Urinary bladder (tissue), 4 donors: Measurements from ENCODE around the gene ZCCHC2. TPM values are rescaled to one million over a fixed set of nuclear protein-coding genes. Genes with fewer than 3 reads are reported as not detected.

ENCODE experiments used
- DNase-seq: peaks from one replicate; pipeline ENCODE4 v3.0.0-alpha.2; 2015; ENCODE audit errors: extremely low spot score
- H3K27ac ChIP-seq: one replicate; pipeline ENCODE4 v1.5.1; 2013; ENCODE audit warnings: low read depth, mild to moderate bottlenecking, moderate library complexity
- H3K36me3 ChIP-seq: one replicate; pipeline ENCODE4 v1.6.1; 2013; ENCODE audit warnings: mild to moderate bottlenecking, moderate library complexity; ENCODE audit not compliant: insufficient read depth
- H3K4me1 ChIP-seq: one replicate; pipeline ENCODE4 v1.6.1; 2013; ENCODE audit warnings: mild to moderate bottlenecking, moderate library complexity; ENCODE audit not compliant: insufficient read depth
- H3K4me3 ChIP-seq: one replicate; pipeline ENCODE4 v1.5.1; 2013; ENCODE audit warnings: low read depth, low read length
- WGBS: extraction: QIAGEN DNeasy Blood & Tissue Kit; methylation state at CpG from one replicate; pipeline ENCODE4 v1.1.7; 2013; 5-methylcytosine and 5-hydroxymethylcytosine counted together
- polyA plus RNA-seq: library from polyadenylated mRNA; stranded (reverse); fragments of 200-250 nt; gene quantifications from one replicate; pipeline ENCODE4 v1.2.3, GENCODE V29; 2013
- total RNA-seq: library from RNA; depleted of rRNA; stranded (reverse); fragments of >200 nt; gene quantifications from one replicate; pipeline ENCODE4 v1.2.3, GENCODE V29; 2014
- donor health status: healthy with polysubstance abuse.
- donor health status: healthy.

Gene ZCCHC2
- total and polyA plus RNA-seq, 2 donors = 10.8 to 13.4 TPM

DNA sequence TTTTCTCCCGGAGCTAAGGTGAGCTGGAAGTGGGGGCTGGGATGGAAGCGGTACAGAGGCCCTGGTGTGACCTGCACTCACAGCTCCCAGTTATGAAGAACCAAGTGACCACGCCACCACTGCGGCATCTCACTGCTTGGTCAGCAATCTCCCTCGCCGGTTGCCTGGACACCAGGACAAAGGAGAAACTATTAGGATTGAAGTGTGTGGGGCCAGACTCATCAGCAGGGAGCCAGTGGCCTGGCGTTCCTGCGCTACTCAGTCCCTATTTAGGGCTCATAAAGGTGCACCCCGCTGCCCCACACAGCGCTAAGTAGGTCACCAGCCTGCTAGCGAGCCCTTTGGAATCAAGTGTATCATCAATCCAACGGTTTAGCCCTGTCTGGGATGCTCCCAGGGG is 82.9 kb downstream of the ZCCHC2 start:
- no peak for DNase-seq
- H3K4me1 ChIP-seq = no peaks in the 10 kb centered on the region
- H3K27ac ChIP-seq = no peak overlapping the region
- H3K4me3 ChIP-seq = no peak overlapping the region
- 88% methylated on average over 12 of the region's 12 CpGs for WGBS
- H3K36me3 ChIP-seq = no peaks in the 10 kb centered on the region

DNA sequence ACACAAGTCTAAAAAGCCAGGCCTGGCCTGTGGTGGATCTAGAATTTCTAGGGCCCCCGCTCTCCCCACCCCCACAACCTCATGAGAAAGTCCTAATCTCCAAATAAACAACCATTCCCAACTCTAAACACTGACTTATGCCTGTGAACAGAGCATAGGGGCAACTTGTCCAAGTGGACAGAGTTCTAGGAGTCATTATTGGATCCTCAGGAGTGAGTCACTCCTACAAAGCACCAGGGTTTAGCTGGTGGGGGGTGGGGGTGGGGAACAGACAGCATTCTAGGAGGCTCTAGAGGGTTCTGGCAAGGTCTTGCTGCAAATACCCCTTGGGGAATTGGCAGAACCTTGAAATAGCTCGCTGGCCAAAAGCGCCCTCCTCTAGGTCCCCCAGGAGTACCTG is 83.3 kb downstream of the ZCCHC2 start:
- DNase-seq = no peak
- Histone ChIP-seq H3K4me3 (no peak overlapping the region), H3K27ac (no peak overlapping the region), H3K4me1 (no peaks in the 10 kb centered on the region), H3K36me3 (no peaks in the 10 kb centered on the region)
- 79% methylated on average over 3 of the region's 3 CpGs for WGBS

DNA sequence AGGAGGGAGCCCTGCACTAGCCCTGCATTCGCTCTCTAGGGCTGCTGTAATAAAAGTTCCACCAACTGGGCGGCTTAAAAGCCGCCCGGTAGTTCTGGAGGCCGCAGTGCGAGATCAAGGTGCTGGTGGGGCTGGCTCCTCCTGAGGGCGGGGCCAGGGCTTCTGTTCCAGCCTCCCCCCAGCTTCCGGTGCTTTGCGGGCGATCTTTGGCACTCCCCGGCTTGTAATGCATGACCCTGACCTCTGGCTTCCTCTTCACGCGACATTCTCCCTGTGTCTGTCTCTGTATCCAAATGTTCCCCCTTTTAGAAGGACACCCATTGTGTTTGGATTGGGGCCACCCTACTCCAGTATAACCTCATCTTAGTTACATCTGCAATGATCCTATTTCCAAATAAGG is 84.5 kb downstream of the ZCCHC2 start:
- H3K36me3 ChIP-seq = no peaks in the 10 kb centered on the region
- H3K4me1 ChIP-seq = no peaks in the 10 kb centered on the region
- no peak for DNase-seq
- H3K27ac ChIP-seq = no peak overlapping the region
- no peak overlapping the region for H3K4me3 ChIP-seq
- 89% methylated on average over 13 of the region's 13 CpGs for WGBS

DNA sequence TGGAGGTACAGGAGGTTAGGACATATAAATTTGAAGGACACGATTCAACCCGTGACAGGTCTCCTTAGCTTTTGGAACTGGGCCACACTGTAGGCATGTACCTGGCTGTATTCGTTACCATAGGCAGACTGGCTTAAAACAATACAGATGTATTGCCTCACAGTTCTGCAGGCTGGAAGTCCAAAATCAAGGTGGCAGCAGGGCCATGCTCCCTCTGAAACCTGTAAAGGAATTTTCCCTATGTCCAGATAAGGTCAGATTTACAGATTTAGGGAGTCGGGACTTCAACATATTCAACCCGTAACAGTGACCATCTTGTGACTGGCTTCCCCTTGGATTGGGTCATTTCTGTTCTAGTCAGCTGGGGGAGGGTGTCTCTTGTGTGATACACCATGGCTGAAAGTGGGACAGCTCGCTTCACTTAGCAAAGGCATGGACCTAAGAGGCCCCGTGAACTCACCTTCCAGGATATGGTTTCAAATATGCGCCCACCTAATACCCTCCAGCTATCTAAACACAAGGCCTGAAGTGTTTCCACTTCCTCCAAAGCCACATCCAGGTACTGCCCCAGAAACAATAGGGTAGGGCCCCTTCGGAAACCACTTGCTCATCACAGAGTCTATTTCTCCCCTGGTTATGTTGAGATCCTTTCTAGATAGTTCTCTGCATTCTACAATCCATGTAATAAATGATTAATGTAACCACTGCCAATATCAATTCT is 85.0 kb downstream of the ZCCHC2 start:
- H3K4me1 ChIP-seq = no peaks in the 10 kb centered on the region
- H3K27ac ChIP-seq = no peak overlapping the region
- WGBS = 96% methylated on average over 9 of the region's 9 CpGs
- no peak for DNase-seq
- H3K4me3 ChIP-seq = no peak overlapping the region
- H3K36me3 ChIP-seq = no peaks in the 10 kb centered on the region

DNA sequence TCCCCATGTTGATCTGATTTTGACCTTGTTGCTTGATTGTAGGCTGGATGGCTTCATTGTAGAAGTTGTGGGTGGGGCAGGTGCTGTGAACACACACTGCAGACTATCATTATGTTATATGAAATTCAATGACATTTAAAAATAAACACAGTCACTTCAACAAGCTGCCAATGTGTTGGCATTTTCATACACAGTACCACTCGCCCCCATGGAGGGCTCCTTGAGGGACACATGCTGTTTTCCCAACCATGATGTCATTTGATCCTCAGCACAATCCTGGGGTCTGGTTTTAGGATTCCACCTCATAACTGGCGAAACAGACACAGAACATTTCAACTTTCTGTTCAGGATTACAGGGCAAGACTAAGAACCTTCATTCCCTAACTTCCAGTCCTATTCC is 86.9 kb downstream of the ZCCHC2 start:
- Histone ChIP-seq H3K27ac (no peak overlapping the region), H3K4me3 (no peak overlapping the region), H3K4me1 (no peaks in the 10 kb centered on the region), H3K36me3 (no peaks in the 10 kb centered on the region)
- no peak for DNase-seq
- WGBS = 89% methylated on average over 2 of the region's 2 CpGs

DNA sequence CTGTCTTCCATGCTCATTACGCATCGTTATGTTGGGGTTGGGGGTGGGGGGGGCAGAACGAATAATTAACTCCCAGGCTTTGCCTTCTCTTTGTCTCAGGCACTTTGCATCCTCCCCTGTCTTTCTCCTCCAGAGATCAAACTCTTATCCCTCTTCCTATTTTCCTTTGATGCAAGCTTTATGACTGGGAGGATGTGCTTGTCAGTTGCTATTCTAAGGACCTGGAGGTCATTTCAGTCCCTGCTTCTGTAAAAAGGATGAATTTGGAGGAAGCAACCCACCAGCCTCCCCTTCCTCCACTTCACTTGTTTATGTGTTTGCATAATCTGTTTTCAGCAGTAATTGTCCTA is 87.5 kb downstream of the ZCCHC2 start:
- no peaks in the 10 kb centered on the region for H3K4me1 ChIP-seq
- H3K27ac ChIP-seq = no peak overlapping the region
- 50% methylated on average over 3 of the region's 3 CpGs for WGBS
- no peak overlapping the region for H3K4me3 ChIP-seq
- no peaks in the 10 kb centered on the region for H3K36me3 ChIP-seq
- no peak for DNase-seq

DNA sequence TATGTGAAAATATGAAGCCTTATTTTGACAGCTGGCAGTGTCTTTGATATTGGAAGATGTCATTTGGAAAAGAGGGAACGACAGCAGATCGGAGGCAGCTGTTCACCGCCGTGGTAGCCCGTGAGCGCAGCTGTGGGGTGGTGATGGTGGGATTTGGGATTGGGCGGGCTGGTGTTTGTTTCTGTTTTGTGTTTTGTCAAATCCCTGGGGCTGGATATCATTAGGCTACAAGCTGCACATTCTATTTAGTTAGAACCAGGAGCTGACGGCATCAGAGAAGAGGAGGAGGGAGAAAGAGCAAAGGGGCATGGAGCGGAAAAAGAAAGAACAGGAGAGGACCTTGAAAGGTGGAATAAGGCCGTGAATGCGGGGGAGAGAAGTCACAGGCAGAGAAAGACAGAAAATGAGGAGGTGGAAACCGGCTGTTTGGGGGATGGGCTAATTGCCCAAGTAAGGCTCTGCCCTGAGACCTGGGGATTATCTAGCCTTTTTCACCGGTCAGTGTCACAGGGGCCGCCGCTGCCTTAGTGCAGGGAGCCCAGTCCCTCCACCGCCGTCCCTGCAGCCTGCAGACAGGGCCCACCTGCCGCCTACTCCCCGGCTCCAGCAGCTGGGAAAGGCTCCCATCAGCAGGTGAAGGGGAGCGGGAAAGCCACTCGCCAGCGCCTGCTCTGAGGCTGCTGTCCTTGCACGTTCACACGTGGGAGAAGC is 88.0 kb downstream of the ZCCHC2 start:
- no peak overlapping the region for H3K4me3 ChIP-seq
- H3K4me1 ChIP-seq = no peaks in the 10 kb centered on the region
- no peaks in the 10 kb centered on the region for H3K36me3 ChIP-seq
- H3K27ac ChIP-seq = no peak overlapping the region
- WGBS = 31% methylated on average over 24 of the region's 24 CpGs
- no peak for DNase-seq

DNA sequence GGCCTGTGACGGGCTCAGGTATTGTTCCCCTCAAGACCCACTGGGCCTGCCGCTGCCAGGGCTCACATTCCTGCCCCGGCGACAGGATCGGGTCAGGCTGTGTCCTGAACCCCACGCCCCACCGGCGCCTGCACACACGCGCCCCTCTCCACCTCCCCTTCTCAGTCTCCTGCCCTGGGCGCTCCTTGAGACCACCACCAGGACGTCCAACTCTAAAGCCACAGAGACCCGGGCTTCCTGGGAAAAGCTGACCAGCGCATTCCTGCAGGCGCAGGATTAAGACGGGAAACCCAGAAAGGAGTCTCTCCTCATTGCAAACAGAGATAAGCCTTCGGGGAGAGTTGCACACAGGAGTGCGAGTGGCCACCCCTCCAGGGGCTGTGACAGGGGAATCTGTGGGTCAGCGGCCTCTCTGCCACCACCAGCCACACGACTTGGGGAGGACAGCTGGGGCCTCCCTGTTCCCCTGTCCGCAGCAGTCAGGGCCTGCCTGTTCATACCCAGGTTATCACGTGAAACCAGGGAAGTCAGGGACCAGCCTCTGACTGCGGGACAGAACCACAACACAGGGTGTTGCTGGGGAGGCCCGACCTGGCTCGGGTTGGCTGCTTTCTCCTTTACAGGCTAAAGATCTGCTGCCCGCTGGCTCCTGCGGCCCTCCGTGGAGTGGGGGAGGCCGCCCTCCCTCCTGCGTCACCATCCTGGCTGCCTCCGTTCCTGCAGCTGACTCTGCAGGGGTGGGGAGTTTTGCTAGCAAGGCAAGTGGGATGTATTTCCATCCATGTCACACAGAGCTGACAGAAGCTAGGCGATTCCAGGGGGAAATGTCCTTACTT is 88.8 kb downstream of the ZCCHC2 start:
- H3K4me3 ChIP-seq = no peak overlapping the region
- 55% methylated on average over 32 of the region's 32 CpGs for WGBS
- no peaks in the 10 kb centered on the region for H3K4me1 ChIP-seq
- no peak for DNase-seq
- no peaks in the 10 kb centered on the region for H3K36me3 ChIP-seq
- H3K27ac ChIP-seq = no peak overlapping the region

DNA sequence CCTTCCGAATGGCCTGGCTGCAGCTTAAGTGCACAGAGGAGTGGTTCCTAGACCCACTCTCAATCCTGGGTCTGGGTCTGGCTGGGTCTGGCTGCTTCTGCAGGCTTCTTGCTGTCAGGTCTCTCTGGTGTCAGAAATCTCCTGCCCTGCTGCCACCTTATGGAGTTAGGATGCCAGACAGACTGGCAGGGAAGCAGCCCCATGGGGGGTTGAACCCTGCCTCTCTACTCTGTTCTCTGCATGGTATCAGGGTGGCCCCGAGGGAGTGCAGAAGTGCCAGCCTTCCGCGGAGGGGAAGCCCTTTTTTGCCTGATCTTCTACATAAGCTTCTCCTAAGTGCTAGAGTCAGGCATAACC is 89.4 kb downstream of the ZCCHC2 start:
- no peak overlapping the region for H3K4me3 ChIP-seq
- WGBS = 82% methylated on average over 4 of the region's 4 CpGs
- no peaks in the 10 kb centered on the region for H3K4me1 ChIP-seq
- no peak overlapping the region for H3K27ac ChIP-seq
- H3K36me3 ChIP-seq = no peaks in the 10 kb centered on the region
- DNase-seq = no peak

DNA sequence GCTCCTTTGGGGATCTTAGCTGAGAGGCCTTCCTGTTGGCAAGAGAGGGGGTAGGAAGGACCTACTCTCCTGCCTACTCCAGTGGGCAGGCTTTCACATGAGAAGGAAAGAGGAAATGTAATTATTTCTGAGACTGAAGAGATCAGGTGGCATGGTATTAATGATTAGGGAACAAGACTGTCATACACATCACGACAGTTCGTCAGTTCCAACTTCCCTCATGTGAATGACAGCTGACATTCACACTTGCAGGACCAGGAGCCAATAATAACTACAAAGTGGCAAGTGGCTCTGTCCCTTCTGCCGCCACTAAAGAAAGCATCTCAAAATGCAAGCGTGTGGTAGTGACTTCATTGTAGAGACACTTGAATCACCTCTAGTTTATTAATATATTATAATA is 90.0 kb downstream of the ZCCHC2 start:
- H3K36me3 ChIP-seq = no peaks in the 10 kb centered on the region
- WGBS = 89% methylated on average over 4 of the region's 4 CpGs
- H3K4me1 ChIP-seq = no peaks in the 10 kb centered on the region

DNA sequence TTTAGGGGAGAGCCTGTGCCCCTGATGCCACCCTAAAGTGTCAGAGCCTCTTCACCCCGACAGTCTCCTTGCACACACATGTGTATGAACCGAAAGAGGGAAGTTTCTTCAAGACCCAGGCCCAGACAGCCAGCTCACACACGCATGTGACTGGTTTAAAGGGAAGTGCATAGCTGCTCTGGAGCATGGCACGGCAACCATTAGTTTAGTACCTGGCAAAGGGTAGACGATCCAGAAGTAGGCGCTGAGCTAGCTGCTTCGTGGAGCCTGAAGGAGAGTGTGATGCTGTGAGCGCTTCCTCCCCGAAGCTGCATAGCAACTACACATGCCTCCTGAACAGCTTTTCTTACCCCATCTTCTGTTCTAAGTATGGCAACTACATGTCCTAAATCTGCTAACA is 91.7 kb downstream of the ZCCHC2 start:
- no peaks in the 10 kb centered on the region for H3K36me3 ChIP-seq
- H3K4me3 ChIP-seq = no peak overlapping the region
- no peak for DNase-seq
- WGBS = 79% methylated on average over 9 of the region's 9 CpGs
- H3K4me1 ChIP-seq = no peaks in the 10 kb centered on the region
- H3K27ac ChIP-seq = no peak overlapping the region

More for the DNA sequence above, 90.0 kb downstream of the ZCCHC2 start:
- Histone ChIP-seq H3K4me3 (no peak overlapping the region), H3K27ac (no peak overlapping the region)
- no peak for DNase-seq

DNA sequence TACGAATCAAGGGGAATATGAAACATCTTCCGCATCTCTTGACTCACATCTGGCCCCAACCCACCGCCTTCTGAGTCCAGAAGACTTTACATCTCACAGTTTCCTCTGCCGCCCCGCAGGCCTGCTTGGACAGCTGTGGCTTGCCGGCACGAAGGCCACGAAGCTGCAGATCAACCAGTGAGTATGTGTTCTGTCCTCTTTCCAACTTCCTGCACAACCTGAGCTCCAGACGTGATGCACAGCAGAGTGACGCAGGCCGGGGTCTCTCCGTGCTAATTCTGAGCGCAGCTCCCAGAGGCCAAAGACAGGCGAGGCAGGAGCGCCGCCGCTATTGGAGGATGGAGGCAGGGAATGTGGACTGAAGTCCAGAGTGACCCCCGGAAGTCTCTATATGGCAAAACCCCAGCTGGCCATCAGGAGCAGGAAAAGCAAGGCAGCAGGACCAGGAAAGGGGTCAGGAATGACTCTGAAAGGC is 93.5 kb downstream of the ZCCHC2 start:
- H3K4me3 ChIP-seq = no peak overlapping the region
- no peak overlapping the region for H3K27ac ChIP-seq

DNA sequence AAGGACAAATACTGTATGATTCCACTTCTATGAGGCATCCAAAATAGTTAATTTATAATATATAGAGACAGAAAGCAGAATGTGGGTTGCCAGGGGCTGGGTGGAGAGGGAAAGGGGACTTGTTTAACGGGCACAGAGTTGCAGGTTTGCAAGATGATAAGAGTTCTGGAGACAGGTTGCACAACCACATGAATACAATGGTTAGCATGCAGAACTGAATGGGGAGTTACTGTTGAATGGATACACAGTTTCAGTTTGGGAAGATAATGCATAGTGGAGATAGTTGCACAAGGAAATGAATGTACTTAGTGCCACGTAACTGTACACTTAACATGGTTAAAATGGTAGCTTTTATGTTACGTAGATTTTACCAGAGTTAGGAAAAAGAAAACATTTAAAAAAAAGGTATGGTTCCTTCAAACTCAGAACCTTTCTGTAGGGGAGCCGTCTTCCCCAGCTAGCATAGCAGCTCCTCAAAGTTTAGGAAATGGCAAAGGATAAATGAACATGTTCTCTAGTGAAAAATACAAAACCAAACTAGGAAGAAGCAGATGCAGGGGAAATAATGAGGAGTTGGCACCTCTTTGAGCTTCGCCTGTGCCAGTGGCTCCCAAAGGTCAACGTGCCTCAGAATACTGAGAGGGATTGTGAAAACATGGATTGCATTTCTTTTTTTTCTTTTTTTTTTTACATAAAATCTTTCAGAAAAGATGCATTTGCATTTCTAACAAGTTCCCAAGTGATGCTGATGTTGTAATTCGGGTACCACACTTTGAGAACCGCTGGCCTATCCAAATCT is 95.2 kb downstream of the ZCCHC2 start:
- 89% methylated on average over 8 of the region's 8 CpGs for WGBS
- Histone ChIP-seq H3K4me3 (no peak overlapping the region), H3K36me3 (no peaks in the 10 kb centered on the region), H3K4me1 (no peaks in the 10 kb centered on the region), H3K27ac (no peak overlapping the region)
- DNase-seq = no peak

More for the DNA sequence above, 93.5 kb downstream of the ZCCHC2 start:
- WGBS = 57% methylated on average over 18 of the region's 18 CpGs
- no peaks in the 10 kb centered on the region for H3K4me1 ChIP-seq
- no peaks in the 10 kb centered on the region for H3K36me3 ChIP-seq
- no peak for DNase-seq
